AG09319 (cell line): Measurements from ENCODE around the gene BBS12.

Source experiments
- DNase-seq: peaks from one replicate; pipeline ENCODE4 v3.0.0-alpha.2; 2010; ENCODE audit warnings: low read depth; ENCODE audit errors: extremely low read depth
- TF ChIP-seq, protein P1 (sequence below): IDR thresholded peaks from 2 replicates; pipeline ENCODE4 v1.5.1; 2011; ENCODE audit warnings: low read depth, mild to moderate bottlenecking, inconsistent platforms, low read length, moderate library complexity

BBS12 gene

DNA sequence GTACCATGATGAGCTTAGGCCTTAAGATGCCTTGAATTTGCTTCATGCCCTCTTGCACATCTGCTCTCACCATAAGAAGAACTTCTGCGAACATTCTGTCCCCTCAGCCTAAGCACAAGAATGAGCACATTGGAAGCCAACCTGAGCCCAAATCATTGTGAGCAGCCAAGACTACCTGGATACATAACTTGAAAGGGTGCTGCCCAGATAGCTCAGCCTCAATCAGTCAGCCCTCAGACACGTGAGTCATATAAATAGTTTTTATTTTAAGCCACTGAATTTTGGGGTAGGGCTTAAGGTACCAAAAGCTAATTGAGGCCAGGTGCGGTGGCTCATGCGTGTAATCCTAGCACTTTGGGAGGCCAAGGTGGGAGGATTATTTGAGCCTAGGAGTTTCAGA lies 27.5 kb upstream of the BBS12 start:
- TF ChIP-seq, protein P1, sequence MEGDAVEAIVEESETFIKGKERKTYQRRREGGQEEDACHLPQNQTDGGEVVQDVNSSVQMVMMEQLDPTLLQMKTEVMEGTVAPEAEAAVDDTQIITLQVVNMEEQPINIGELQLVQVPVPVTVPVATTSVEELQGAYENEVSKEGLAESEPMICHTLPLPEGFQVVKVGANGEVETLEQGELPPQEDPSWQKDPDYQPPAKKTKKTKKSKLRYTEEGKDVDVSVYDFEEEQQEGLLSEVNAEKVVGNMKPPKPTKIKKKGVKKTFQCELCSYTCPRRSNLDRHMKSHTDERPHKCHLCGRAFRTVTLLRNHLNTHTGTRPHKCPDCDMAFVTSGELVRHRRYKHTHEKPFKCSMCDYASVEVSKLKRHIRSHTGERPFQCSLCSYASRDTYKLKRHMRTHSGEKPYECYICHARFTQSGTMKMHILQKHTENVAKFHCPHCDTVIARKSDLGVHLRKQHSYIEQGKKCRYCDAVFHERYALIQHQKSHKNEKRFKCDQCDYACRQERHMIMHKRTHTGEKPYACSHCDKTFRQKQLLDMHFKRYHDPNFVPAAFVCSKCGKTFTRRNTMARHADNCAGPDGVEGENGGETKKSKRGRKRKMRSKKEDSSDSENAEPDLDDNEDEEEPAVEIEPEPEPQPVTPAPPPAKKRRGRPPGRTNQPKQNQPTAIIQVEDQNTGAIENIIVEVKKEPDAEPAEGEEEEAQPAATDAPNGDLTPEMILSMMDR: no peak
- no peak for DNase-seq

DNA sequence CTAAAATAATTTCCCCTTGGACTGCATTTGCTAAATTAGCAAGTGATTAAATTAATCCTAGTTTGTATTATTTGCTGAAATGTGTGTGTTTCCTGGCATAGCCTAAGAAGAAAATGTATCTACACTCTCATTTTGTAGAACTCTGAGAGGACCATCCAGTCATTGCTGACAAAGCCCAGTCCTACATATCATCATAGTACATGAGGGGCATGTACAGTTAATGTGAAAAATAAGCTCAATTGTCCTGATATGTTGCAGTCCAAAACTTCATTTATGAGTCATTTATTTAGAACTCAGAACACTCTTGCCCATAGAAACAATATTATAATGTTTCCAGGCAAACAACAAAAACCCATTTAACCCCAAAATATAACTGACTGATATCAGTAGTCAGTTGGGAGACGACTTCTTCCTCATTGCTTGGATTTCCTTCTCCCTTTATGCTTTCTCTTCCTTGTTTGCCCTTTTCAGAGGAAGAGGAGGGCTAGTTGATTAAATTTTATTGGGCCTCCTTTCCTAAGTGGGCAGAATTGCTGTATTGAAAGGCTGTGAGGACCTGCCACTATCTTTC lies 26.9 kb upstream of the BBS12 start:
- DNase-seq: no peak
- TF ChIP-seq, protein P1: no peak

DNA sequence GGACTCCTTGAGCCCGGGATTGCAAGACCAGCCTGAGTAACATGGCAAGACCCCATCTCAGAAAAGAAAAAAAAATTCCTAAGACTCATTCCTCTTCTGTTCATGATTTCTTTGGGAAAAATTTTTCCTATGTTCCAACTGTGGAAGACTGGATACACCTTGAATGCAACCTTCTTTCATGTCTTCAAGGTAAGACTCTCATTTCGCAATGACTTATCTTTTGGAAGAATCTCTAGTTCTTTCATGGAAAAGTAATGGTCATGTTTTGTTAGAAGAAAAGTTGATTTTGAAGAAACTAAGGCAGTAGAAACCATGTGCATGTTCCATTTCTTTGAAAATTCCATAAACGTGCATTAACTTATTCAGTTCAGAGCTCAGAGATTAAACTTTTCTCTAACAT lies 26.0 kb upstream of the BBS12 start:
- no peak for DNase-seq
- TF ChIP-seq, protein P1: no peak

DNA sequence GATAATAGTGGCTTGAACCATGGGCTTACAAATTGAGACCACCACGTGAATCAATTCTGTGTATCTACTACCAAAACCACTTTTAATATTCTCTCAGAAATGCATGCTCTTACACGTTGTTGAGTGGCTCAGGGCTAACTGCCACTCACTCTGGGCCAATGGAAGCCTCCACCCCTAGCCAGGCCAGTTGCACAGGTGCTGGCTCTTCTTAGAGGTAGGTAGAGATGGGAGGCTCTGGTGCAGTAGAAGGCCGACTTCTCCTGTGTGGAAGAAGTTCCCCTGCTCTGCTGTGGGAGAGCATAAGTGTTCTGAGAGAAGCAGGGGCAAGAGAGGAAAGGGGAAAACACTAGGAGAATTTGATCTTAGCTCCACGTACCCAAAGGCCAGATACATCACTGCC lies 25.0 kb upstream of the BBS12 start:
- DNase-seq: no peak
- TF ChIP-seq, protein P1: no peak

DNA sequence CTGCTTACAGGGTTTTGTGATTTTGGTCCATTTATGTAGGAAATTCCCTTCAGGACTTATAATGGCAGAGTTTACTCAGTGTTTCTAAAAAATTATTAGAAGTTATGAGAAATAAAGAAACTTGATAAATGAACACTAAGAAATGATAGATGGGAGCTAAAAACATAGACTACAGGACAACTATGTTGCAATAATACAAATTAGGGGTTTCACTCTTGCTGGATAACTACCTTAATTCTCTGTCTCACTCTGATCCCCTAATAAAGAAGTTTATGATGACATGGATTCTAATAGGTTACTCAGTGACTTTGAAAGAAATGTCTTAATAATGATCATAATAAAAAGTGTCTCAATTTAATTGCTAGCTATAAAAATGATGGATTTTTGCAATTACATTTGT lies 23.3 kb upstream of the BBS12 start:
- no peak for DNase-seq

DNA sequence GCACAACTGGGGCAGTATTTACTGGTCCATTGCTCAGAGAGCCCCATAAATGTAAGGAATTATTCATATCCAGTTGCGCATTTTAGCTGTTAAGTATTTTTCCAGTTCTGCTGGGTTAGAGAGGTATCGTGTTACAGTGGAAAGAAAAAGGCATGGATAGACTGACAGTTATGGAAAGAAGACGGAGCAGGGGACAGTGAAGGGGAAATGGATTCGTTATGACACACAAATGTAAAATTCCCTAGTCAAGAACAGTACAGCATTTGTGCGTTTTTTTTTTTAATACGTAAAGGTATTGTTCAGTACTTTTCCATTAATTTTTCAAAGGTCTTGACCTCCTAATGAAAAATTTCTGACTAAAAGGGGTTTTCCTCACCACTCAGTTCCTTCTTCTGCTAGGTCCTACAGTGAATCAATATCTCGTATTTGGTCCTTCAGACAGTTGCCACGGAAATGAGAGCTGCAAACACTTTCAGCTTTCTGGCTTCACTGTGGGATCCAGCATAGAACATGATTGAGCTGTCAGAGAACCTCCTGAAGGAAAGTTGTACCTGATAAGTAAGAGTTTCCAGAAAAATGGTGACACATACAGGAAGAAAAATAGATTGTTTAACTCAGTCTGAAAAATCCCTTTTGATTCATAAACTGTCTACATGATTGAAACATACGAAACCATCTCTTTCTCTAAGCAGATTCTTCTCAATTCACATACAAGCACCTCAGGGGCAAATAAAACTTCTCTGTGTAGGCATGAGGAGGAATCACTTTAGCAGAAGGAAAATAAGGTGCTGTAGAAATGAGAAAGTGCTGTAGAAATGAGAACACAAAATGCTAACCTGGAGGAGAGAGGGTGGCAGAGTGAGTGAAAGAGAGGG lies 21.8 kb upstream of the BBS12 start:
- TF ChIP-seq, protein P1: no peak
- DNase-seq: no peak

More for the DNA sequence above, 23.3 kb upstream of the BBS12 start:
- TF ChIP-seq, protein P1: no peak

DNA sequence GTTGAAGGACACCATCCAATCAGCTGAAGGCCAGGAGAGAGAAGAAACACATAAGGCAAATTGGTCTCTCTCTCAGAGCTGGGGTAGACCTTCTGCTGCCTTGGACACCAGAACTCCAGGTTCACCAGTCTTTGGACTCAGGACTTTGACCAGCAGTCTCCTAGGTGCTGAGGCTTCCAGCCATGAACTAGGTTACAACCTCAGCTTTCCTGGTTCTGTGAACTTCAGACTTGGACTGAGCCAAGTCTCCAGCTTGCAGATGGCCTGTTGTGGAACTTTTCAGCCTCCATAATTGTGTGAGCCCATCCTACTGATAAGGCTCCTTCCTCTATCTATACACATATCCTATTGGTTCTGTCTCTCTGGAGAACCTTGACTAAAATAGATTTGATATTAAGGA lies 20.6 kb upstream of the BBS12 start:
- TF ChIP-seq, protein P1: no peak
- DNase-seq: no peak
